GM12872 (cell line): ENCODE results near the gene WBP1.

ENCODE experiments used
- CTCF ChIP-seq: IDR thresholded peaks from 3 replicates; pipeline ENCODE4 v1.5.1; 2011; ENCODE audit warnings: low read depth, mild to moderate bottlenecking, low read length, moderate library complexity; ENCODE audit not compliant: insufficient read depth

Gene WBP1

GRCh38 chr2:74493546-74493945 is 35.3 kb downstream of the WBP1 start:
- no peak for TF ChIP-seq CTCF

GRCh38 chr2:74495440-74495839 is 37.2 kb downstream of the WBP1 start:
- TF ChIP-seq CTCF, result no peak

- no peak for TF ChIP-seq CTCF
Observed at GRCh38 chr2:74496997-74497776, 38.9 kb downstream of the WBP1 start.

- TF ChIP-seq CTCF, result no peak
Observed at GRCh38 chr2:74497777-74498499, 39.7 kb downstream of the WBP1 start.

- TF ChIP-seq CTCF, result no peak
Observed at GRCh38 chr2:74498500-74499266, 40.4 kb downstream of the WBP1 start.

- no peak for TF ChIP-seq CTCF
Observed at GRCh38 chr2:74499267-74499939, 41.2 kb downstream of the WBP1 start, which contains the start of gene LBX2. Gene LBX2, minus strand, starts transcription at chr2:74499603. Its CDS starts 66 bp downstream, at chr2:74499537.
